GM23248 (cell line): ENCODE measurements around the gene CEBPZOS.

ENCODE experiments used
- EZH2 ChIP-seq: fragments of 200-600 bp; sonication (generic); IDR thresholded peaks from 2 replicates; pipeline ENCODE4 v1.6.1; 2018; ENCODE audit warnings: antibody characterized with exemption, mild to moderate bottlenecking; ENCODE audit not compliant: insufficient read depth, poor library complexity, severe bottlenecking
- EZH2phosphoT487 ChIP-seq: fragments of 200-600 bp; sonication (generic); IDR thresholded peaks from 2 replicates; pipeline ENCODE4 v1.6.1; 2018; ENCODE audit warnings: antibody characterized with exemption, moderate library complexity, mild to moderate bottlenecking, low read depth; ENCODE audit not compliant: insufficient read depth

GRCh38 chr2:37180640-37181039, 15.7 kb upstream of the CEBPZOS start:
- TF ChIP-seq EZH2 (no peak), EZH2phosphoT487 (no peak)
